Subcutaneous abdominal adipose tissue (tissue), 5 donors: ENCODE results near the gene SIK3.
A peak's percentile ranks its signal among the peaks of the same experiment; 100 is the strongest.
"Not testable (repeated sequence)": the region's sequence is repeated elsewhere in the genome, so short reads cannot be mapped to it uniquely, and the experiment has no call there.

Source experiments
- H3K27ac ChIP-seq: one replicate; pipeline ENCODE4 v1.7.0; 2013; ENCODE audit warnings: low read depth, mild to moderate bottlenecking, inconsistent platforms, low read length, moderate library complexity
- H3K27me3 ChIP-seq, 5 donors: one replicate each; pipeline ENCODE4 v1.7.0; 2013; ENCODE audit warnings: low read length in 5 of 5, inconsistent platforms in 1 of 5; ENCODE audit not compliant: control insufficient read depth in 5 of 5, insufficient read depth in 4 of 5
- H3K36me3 ChIP-seq, 5 donors: one replicate each; pipeline ENCODE4 v1.7.0; 2013; ENCODE audit warnings: low read length in 5 of 5; ENCODE audit not compliant: control insufficient read depth in 5 of 5, insufficient read depth in 5 of 5
- H3K4me1 ChIP-seq, 5 donors: one replicate each; pipeline ENCODE4 v1.7.0; 2013; ENCODE audit warnings: low read length in 5 of 5, mild to moderate bottlenecking in 3 of 5, moderate library complexity in 1 of 5; ENCODE audit not compliant: control insufficient read depth in 5 of 5, insufficient read depth in 5 of 5
- H3K4me3 ChIP-seq, 5 donors: one replicate each; pipeline ENCODE4 v1.7.0; 2013; ENCODE audit warnings: low read length in 5 of 5, low read depth in 1 of 5
- H3K9ac ChIP-seq, 5 donors: one replicate each; pipeline ENCODE4 v1.7.0; 2013; ENCODE audit warnings: low read length in 5 of 5, mild to moderate bottlenecking in 4 of 5, moderate library complexity in 3 of 5
- H3K9me3 ChIP-seq, 5 donors: one replicate each; pipeline ENCODE4 v1.7.0; 2013; ENCODE audit warnings: low read length in 5 of 5; ENCODE audit not compliant: control insufficient read depth in 5 of 5
- donor health status: healthy.
- donor health status: healthy.
- donor health status: healthy.
- donor health status: healthy.
- donor health status: healthy.

The SIK3 gene

DNA sequence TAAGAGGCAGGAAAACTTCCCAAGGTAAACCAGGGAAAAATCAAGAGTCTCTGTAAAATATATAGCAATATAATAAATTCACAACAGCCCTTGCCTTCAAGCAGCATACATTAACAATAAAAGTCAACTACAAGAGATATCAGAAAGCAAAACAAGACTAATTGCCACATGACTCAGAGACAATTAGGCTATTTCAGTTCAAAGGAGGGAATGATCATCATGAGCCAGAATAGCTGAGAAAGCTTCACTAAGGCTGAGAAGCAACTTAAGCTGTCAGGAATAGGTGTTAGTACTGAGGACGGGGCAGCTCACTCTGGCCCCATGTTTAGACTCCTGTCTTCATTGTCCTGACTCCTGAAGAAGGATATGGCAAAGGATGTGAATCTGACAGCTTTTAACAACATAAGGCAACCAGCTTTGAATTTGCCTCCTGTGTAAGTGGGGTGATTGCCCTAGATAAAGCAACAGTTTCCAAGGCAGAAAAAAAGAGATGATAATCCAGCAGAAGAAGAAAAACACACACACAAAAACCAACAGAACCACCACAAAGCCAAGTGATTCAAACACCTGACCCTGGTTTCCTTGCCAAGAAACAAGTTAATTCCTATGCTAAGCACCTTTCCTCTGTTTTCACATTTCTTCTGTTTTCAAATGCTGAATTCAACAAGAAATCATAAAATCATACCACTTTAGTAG lies 60.8 kb downstream of the SIK3 start:
- Histone ChIP-seq H3K9ac (no peak overlapping the region), H3K27me3 (no peaks in the 10 kb centered on the region), H3K36me3 (no peaks in the 10 kb centered on the region), H3K27ac (no peak overlapping the region), H3K9me3 (no peaks in the 10 kb centered on the region), H3K4me1 (peaks cover 0 to 17% (median 4%) of the 10 kb centered on the region in 5 donors), H3K4me3 (no peak overlapping the region)

DNA sequence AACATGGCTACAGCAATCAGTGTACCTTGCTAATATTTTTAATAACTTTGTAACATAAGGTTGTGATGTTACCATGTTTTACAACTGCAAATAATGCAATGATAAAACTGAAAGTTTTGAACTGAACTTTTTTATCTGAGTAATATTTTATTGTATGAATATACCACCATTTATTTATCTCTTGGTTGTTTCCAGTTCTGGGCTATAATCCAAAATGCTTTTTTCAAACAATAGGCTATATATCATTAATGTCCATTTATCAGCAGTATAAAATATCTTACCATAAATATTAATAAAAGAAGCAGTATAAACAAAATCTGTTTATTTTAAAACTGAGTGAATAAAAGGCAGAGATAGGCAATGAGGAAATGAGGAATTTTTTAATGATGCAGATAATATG lies 63.3 kb downstream of the SIK3 start:
- Histone ChIP-seq H3K27ac (no peak overlapping the region), H3K36me3 (no peaks in the 10 kb centered on the region), H3K27me3 (no peaks in the 10 kb centered on the region)

DNA sequence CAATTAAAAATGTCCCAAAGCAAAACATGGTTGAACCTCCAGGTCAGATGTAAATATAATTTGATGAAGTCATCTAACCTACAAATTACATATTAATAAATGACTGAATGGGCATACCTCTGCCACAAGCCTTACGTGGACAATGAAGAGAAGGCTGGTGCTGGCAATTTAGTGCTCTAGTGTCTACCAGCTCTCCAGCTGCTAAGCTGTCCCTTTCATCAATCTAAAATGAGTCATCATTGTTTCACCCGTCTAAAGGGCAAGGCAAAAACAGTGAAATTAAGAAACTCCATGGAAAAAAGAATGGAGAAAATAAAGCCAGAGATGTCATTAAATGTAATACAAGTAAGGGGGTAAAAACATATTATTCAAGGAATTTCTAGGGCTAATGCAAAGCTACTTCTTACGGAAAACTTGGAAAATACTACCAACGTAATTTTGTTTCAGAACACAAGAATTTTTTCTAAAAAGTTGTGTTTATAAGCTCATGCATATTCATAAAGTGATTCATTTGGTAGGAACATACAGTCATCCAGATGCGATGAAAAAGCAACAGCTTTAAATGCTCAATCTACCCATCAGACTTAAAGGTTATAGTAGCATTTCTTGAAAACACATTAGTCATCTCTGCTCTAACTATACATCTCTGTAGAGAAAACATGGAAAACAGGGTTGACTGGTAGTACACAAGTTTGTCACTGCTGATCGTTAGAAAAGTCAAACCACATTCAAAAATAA lies 71.5 kb downstream of the SIK3 start:
- Histone ChIP-seq H3K9me3 (no peaks in the 10 kb centered on the region), H3K4me3 (no peak overlapping the region), H3K9ac (no peak overlapping the region), H3K27me3 (no peaks in the 10 kb centered on the region), H3K27ac (no peak overlapping the region), H3K36me3 (no peaks in the 10 kb centered on the region), H3K4me1 (peaks cover 0 to 15% (median 9%) of the 10 kb centered on the region in 5 donors)

More for the DNA sequence above, 63.3 kb downstream of the SIK3 start:
- no peaks in the 10 kb centered on the region for H3K9me3 ChIP-seq
- no peak overlapping the region for H3K9ac ChIP-seq
- peaks cover 0 to 14% (median 4%) of the 10 kb centered on the region in 5 donors for H3K4me1 ChIP-seq
- H3K4me3 ChIP-seq, result no peak overlapping the region

DNA sequence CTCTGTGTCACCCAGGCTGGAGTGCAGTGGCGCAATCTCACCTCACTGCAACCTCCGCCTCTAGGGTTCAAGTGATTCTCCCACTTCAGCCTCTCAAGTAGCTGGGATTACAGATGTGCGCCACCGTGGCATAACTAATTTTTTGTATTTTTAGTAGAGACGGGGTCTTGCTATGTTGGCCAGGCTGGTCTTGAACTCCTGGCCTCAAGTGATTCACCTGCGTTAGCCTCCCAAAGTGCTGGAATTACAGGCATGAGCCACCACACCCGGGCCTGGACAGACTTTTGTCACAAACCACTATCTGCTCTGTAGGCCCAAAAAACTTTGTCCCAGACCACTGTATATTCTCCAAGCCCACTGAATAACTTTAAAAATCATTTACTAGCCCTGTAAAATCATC lies 74.5 kb downstream of the SIK3 start:
- peaks cover 0 to 15% (median 10%) of the 10 kb centered on the region in 5 donors for H3K4me1 ChIP-seq
- H3K27me3 ChIP-seq, H3K9ac ChIP-seq, H3K27ac ChIP-seq, H3K36me3 ChIP-seq, H3K4me3 ChIP-seq, H3K9me3 ChIP-seq: not testable (repeated sequence)

DNA sequence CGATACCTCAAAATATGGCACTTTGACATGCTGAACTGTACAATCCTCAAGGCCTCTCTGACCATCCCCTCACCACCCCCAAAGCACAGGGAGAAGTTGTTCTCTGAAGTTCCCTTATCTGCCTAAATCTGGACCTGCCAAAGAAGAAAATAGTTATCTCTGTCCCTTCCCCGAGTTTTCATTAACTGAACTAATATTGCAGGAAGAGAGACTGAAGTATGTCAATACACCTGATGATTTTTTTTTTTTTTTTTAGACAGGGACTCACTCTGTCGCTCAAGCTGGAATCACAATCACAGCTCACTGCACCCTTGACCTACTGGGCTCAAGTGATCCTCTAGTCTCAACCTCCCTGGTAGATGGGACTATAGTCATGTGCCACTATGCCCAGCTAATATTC lies 75.0 kb downstream of the SIK3 start:
- no peaks in the 10 kb centered on the region for H3K9me3 ChIP-seq
- H3K9ac ChIP-seq, result no peak overlapping the region
- no peaks in the 10 kb centered on the region for H3K36me3 ChIP-seq
- no peaks in the 10 kb centered on the region for H3K27me3 ChIP-seq
- H3K27ac ChIP-seq, result peak overlapping the region; percentile 2
- H3K4me1 ChIP-seq, result peaks cover 0 to 17% (median 13%) of the 10 kb centered on the region in 5 donors
- H3K4me3 ChIP-seq, result no peak overlapping the region

DNA sequence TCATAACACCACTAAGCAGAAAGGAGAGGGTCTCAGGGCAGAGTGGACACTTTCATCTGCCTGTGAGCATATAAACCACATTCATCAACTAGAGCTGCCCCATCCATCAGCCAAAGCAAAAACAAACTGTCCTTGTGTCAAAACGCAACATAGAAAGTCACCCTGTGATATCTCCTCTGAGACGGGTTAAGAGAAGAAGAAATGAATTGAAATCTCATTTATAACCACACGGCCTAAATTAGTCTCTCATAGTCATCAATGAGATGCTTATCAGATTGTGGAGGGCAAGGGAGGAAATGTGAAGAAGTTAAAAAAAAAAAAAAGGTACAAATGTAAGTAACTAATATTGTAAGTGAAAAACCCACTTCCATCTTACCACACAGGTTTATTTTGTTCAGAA lies 75.7 kb downstream of the SIK3 start:
- Histone ChIP-seq H3K4me1 (peaks cover 0 to 17% (median 15%) of the 10 kb centered on the region in 5 donors), H3K27ac (peak overlapping the region; percentile 2), H3K9me3 (no peaks in the 10 kb centered on the region), H3K4me3 (no peak overlapping the region), H3K27me3 (no peaks in the 10 kb centered on the region), H3K9ac (no peak overlapping the region), H3K36me3 (no peaks in the 10 kb centered on the region)

DNA sequence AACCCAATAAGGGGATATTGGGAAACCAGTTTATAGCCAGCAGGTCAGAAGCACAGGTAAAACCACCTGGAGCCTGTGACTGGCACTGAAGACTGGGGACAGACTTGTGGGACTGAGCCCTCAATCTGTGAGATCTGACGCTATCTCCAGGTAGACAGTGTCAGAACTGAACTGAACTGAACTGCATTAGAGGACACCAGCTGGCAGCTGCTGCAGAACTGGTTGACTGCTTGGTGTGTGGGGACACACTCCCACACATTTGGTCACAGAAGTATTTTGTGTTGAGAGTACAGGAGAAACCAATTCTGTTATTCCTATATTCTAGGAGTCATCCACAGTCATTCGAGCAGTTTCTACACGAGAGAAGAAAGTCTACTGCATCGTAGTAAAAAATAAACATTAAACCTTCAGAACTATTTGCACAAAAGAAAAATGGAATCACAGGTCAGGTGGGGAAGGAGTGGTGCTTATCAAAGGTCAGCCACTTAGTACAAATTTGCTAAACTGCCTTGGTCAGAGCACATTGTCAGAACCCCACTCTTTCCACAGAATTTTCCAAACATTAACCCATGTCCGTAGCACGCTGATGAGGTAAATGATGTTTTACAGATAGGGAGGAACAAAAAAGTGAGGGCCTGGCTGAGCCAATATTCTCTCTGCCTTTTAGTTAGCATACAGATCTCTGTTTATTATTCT lies 77.2 kb downstream of the SIK3 start:
- Histone ChIP-seq H3K9me3 (peaks cover 0 to 4% (median 0%) of the 10 kb centered on the region in 5 donors), H3K36me3 (no peaks in the 10 kb centered on the region), H3K27ac (no peak overlapping the region), H3K9ac (no peak overlapping the region), H3K4me1 (peaks cover 0 to 17% (median 15%) of the 10 kb centered on the region in 5 donors), H3K27me3 (no peaks in the 10 kb centered on the region), H3K4me3 (no peak overlapping the region)

DNA sequence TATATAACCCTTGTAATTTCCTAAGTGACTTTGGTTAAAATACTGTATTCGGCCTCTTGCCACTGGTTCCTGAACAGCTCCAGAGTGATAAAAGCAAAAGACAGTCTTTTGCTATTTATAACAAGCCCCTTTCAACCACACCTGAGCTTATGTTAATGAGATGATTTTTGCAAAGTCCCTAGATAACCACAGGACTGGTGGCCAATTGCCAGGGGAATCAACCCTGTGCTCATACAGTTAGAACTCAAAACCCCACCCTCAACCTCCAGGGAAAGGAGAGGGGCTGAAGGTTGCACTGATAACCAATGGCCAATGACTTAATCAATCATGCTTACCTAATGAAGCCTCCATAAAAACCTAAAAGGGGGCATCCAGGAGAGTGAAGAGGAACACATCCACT lies 77.9 kb downstream of the SIK3 start:
- Histone ChIP-seq H3K9me3 (peaks cover 0 to 4% (median 0%) of the 10 kb centered on the region in 5 donors), H3K4me3 (no peak overlapping the region), H3K4me1 (peaks cover 0 to 17% (median 13%) of the 10 kb centered on the region in 5 donors)

DNA sequence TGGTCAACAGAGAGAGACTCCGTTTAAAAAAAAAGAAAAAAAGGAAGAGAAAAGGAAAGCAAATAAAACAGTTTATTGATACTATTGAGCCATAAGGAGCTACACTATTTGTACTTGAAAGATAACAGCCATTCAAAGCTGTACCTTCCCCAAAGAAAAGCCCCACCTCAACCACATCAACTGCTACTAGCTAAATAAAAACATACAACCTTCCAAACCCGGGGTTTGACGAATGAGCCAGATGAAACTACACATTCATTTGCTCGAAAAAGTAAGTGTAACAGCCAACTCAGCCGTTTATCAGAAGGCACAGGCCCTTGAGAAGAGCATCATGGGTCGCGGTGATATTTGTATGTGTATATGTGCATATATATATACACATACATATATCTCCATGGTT lies 78.4 kb downstream of the SIK3 start:
- Histone ChIP-seq H3K9me3 (peaks cover 0 to 4% (median 0%) of the 10 kb centered on the region in 5 donors), H3K4me3 (no peak overlapping the region), H3K9ac (no peak overlapping the region), H3K27ac (no peak overlapping the region), H3K36me3 (no peaks in the 10 kb centered on the region), H3K4me1 (peaks cover 0 to 15% (median 10%) of the 10 kb centered on the region in 5 donors), H3K27me3 (no peaks in the 10 kb centered on the region)

More for the DNA sequence above, 77.9 kb downstream of the SIK3 start:
- no peak overlapping the region for H3K9ac ChIP-seq
- H3K27ac ChIP-seq, result no peak overlapping the region
- H3K36me3 ChIP-seq, result no peaks in the 10 kb centered on the region
- H3K27me3 ChIP-seq, result no peaks in the 10 kb centered on the region

DNA sequence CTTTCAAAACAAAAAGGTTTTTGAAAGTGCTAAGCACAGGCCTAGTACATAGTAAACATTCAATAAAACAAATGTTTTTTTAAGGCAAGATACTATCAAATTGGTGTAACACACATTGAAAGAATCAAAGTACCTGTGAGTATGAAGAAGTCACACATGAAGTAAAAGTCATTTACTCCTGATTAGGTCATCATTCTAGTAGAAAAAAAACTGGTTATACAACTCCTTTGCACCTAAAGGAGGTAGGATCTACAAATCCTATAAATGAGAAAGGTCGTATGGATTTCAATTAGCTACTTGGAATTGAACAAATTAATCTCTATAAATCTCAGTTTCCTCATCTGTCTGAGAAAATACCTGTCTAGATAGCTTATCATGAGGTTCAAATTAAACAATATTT lies 80.8 kb downstream of the SIK3 start:
- no peak overlapping the region for H3K27ac ChIP-seq
- H3K27me3 ChIP-seq, result no peaks in the 10 kb centered on the region
- peaks cover 0 to 10% (median 5%) of the 10 kb centered on the region in 5 donors for H3K4me1 ChIP-seq
- H3K4me3 ChIP-seq, result no peak overlapping the region
- no peak overlapping the region for H3K9ac ChIP-seq
- peaks cover 0 to 4% (median 0%) of the 10 kb centered on the region in 5 donors for H3K9me3 ChIP-seq
- H3K36me3 ChIP-seq, result no peaks in the 10 kb centered on the region
